HCT116 (cell line): ENCODE measurements around the gene RNF31.

Experiments used
- CBX3 ChIP-seq: IDR thresholded peaks from 2 replicates; pipeline ENCODE4 v1.6.1; 2012; ENCODE audit warnings: low read depth
- CEBPB ChIP-seq: IDR thresholded peaks from 2 replicates; pipeline ENCODE4 v1.6.1; 2012; ENCODE audit warnings: low read depth
- EZH2phosphoT487 ChIP-seq: fragments of 200-600 bp; IDR thresholded peaks from 2 replicates; pipeline ENCODE4 v1.6.1; 2018; ENCODE audit warnings: antibody characterized with exemption, borderline replicate concordance
- FOSL1 ChIP-seq: IDR thresholded peaks from 2 replicates; pipeline ENCODE4 v1.6.1; 2012; ENCODE audit warnings: low read depth
- POLR2A ChIP-seq: IDR thresholded peaks from 2 replicates; pipeline ENCODE4 v1.7.0; 2011; ENCODE audit warnings: borderline replicate concordance; ENCODE audit not compliant: insufficient read depth, insufficient read length; ENCODE audit errors: extremely low read depth
- RAD21 ChIP-seq: IDR thresholded peaks from 2 replicates; pipeline ENCODE4 v1.6.1; 2012; ENCODE audit warnings: low read depth, mild to moderate bottlenecking
- SP1 ChIP-seq: IDR thresholded peaks from 2 replicates; pipeline ENCODE4 v1.6.1; 2012; ENCODE audit warnings: low read depth
- SRF ChIP-seq: IDR thresholded peaks from 2 replicates; pipeline ENCODE4 v1.6.1; 2012; ENCODE audit warnings: low read depth
- TCF7L2 ChIP-seq: IDR thresholded peaks from 2 replicates; pipeline ENCODE4 v1.7.0; 2011; ENCODE audit warnings: borderline replicate concordance, inconsistent platforms; ENCODE audit not compliant: insufficient read depth, insufficient read length; ENCODE audit errors: extremely low read depth
- TF ChIP-seq, protein P1 (sequence below), 3 experiments: fragments of 200-600 bp in 1 of 3; sonication (generic) in 1 of 3; IDR thresholded peaks in 2 of 3; conservative IDR thresholded peaks in 1 of 3; 2 replicates each; pipeline ENCODE4 v1.5.1; 2012 to 2017; ENCODE audit warnings: low read depth in 2 of 3, low read length in 2 of 3, antibody characterized with exemption in 1 of 3, borderline replicate concordance in 1 of 3, control low read depth in 1 of 3, mild to moderate bottlenecking in 1 of 3, mixed read lengths in 1 of 3, mixed run types in 1 of 3, moderate library complexity in 1 of 3; ENCODE audit not compliant: insufficient read depth in 1 of 3
- TF ChIP-seq, protein P2 (sequence below): IDR thresholded peaks from 2 replicates; pipeline ENCODE4 v1.6.1; 2012
- TF ChIP-seq, protein P3 (sequence below): IDR thresholded peaks from 2 replicates; pipeline ENCODE4 v1.6.1; 2012

DNA sequence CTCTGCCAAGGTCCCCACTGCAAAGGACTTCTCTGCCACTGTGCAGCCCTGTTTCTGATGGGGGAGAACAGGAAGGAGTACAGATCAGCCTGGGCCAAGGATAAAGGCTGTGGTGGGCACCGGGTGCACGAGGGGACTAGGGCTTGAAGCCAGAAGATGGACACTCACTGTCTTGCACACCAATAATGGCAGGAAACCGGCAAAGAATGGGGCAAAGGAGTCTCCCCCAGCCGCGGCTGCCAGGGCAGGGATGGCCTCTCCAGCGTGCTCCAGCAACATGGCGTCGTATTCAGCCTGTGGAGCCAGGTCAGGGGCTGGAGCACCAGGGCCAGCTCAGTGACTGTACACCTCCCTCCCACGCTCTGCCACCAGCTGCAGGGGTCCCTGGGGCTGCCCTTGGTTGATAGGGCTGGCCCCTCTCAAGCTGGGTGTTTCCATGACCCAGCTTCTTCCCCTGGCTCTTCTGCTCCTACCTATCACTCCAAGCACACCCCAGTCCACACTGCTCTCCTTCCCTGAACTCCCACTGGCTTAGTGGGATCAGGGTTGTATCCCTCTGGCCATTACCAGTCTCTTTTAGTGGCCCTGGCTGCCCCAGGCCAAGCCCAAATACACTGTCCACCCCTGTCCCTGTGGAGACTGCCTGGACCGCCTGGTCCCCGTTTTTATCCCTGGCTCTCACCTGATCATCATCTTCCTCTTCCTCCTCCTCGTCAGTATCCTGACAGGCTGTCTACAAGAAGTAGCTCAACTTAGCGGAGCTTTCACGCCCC lies 35.0 kb downstream of the RNF31 start:
- TF ChIP-seq, protein P1, sequence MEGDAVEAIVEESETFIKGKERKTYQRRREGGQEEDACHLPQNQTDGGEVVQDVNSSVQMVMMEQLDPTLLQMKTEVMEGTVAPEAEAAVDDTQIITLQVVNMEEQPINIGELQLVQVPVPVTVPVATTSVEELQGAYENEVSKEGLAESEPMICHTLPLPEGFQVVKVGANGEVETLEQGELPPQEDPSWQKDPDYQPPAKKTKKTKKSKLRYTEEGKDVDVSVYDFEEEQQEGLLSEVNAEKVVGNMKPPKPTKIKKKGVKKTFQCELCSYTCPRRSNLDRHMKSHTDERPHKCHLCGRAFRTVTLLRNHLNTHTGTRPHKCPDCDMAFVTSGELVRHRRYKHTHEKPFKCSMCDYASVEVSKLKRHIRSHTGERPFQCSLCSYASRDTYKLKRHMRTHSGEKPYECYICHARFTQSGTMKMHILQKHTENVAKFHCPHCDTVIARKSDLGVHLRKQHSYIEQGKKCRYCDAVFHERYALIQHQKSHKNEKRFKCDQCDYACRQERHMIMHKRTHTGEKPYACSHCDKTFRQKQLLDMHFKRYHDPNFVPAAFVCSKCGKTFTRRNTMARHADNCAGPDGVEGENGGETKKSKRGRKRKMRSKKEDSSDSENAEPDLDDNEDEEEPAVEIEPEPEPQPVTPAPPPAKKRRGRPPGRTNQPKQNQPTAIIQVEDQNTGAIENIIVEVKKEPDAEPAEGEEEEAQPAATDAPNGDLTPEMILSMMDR (IDR thresholded peaks at IDR 0.05 in 2 of 3, conservative IDR thresholded peaks at IDR 0.05 in 1 of 3; ENCODE audit: borderline replicate concordance in 1 of 3, insufficient read depth in 1 of 3, low read depth in 2 of 3, low read length in 2 of 3), result no peak
- no peak for TF ChIP-seq POLR2A
- no peak for TF ChIP-seq TCF7L2
- no peak for TF ChIP-seq SP1
- no peak for TF ChIP-seq SRF
- TF ChIP-seq, protein P2, sequence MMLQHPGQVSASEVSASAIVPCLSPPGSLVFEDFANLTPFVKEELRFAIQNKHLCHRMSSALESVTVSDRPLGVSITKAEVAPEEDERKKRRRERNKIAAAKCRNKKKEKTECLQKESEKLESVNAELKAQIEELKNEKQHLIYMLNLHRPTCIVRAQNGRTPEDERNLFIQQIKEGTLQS, result no peak
- no peak for TF ChIP-seq RAD21
- TF ChIP-seq, protein P3, sequence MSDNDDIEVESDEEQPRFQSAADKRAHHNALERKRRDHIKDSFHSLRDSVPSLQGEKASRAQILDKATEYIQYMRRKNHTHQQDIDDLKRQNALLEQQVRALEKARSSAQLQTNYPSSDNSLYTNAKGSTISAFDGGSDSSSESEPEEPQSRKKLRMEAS, result no peak
- no peak for TF ChIP-seq EZH2phosphoT487
- no peak for TF ChIP-seq FOSL1
- TF ChIP-seq CEBPB, result no peak
- TF ChIP-seq CBX3, result no peak
